GM18511 (cell line): ENCODE data around the gene ADGRV1.
A peak's percentile ranks its signal among the peaks of the same experiment; 100 is the strongest.

Source experiments
- ATAC-seq: cut with Tn5 transposase; IDR thresholded peaks from one replicate; pipeline ENCODE4 v1.9.1; 2021; ENCODE audit warnings: mild to moderate bottlenecking, moderate library complexity; ENCODE audit not compliant: unreplicated experiment

Gene ADGRV1

DNA sequence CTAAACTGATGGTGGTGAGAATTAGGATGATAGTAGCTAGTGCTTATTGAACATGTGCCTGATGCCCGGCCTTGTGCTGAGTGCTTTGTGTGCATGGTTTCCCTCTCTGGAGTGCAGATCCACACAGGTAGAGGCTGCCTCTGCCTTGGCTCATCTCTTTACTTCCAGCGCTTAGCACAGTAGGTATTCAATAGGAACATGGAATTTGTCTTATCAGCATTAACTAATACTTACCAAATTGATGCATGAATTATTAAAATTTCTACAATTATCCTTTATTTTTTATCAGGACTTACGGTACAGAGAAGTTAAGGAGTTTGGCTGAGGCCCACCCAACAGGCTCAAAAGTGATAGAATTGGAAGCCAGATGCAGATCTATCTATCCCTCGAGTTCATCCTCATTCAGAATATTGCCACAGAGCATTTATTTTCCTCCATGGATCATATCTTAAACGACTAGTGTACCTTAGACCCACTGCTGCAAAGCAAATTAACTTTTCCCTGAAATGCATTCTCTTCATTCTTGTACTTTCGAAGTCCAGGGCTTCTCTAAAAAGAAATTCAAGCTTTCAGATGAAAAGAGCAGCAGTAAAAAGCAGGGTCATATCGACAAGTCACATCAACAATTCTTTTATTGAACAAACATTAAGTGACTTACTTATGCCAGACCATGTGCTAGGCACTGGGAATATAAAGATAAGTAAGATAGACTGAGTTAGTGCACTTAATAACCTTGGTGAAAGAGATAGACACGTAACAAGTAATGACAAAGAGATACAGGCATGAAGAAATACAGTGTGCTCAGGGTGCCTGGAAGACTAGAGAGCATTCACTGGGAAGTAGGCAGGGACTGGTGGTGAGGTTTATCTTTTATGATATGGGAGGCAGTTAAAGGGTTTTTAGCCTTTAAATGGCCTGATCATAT lies 534.5 kb downstream of the ADGRV1 start:
- no peak for ATAC-seq

DNA sequence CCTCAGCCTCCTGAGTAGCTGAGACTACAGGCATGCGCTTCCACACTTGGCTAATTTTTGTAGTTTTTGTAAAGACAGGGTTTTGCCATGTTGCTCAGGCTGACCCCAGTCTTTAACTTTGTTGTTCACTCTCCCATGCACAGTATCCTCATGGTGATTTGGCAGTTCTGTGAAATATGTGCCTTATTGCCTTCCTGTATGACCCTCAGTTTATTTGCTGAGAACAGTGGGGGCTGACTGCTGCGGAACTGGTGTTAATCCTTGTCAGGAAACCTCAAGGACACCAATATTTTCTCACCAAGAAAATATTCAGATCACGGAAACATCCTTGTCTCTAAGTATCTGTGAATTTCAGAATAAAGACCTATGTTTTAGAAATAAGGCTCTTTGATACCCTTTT lies 536.7 kb downstream of the ADGRV1 start:
- ATAC-seq, result no peak

DNA sequence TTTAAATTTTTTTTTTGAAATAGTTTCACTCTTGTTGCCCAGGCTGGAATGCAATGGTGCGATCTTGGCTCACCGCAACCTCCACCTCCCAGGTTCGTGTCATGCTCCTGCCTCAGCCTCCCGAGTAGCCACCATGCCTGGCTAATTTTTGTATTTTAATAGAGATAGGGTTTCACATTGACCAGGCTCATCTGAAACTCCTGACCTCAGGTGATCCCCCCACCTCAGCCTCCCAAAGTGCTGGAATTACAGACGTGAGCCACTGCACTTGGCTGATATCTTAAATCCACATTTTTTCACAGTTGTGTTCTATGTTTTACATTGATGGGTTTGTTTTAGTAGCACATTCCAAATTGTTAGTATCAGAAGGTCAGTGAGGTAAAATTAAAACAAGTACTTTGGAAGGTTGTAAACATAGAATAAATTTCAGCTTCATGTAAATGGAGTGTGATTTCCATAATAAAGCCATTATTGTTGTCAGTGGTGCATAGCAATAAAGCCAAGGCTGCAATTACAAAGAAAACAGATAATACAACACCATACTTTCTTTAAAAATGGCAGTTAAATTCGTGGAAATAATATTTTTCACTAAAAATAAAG lies 537.3 kb downstream of the ADGRV1 start:
- no peak for ATAC-seq

DNA sequence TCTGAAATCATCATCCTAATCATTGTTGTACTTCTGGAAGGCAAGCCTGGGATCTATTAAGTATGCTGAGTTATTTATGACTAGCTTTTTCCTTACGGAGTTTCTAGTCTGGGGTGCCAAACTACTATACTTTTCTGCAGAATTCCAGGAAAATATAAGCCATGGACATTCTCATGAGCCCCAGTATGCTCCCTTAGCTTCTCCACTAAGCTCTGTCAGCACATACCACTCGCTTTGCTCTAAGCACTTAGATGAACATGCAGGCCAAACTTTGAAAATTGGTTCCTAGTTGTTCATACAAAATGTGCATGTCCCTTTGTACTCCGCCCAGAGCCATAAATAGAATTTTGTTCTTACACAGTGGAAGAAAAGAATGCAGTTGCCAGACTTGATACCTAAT lies 539.9 kb downstream of the ADGRV1 start:
- no peak for ATAC-seq

DNA sequence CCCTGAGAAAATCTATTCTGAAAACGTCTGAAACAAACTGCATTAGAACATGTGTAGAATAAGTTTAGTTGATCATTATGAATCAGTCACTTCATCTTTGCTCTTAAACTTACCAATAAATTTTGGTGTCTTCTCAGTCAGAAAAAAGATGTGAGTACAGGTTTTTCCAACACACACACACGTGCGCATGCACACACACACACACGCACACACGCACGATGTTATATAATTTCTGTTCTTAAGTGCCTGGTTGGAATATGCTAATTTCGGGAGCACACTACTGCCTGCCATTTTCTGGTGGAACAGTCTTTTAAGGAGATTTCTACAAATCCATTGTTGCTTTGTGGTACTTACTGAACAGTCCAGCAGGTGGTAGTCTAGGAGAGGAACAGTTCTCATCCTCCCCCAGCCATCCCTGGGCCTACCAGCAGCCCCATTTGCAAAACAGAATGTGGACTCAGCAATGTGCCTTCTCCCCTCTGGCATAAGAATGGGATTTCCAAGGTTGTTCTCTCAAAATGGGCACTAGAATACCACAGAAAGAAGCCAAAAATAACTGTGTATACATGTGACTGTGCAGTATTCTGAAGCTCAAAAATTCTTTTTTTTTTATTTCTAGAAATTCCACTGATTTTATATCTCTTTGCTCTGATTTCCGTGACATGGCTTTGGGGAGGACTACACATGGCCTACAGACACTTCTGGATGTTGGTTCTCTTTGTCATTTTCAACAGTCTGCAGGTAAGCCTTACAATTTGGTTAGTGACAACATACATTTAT lies 543.2 kb downstream of the ADGRV1 start:
- ATAC-seq, result peak; percentile 99

DNA sequence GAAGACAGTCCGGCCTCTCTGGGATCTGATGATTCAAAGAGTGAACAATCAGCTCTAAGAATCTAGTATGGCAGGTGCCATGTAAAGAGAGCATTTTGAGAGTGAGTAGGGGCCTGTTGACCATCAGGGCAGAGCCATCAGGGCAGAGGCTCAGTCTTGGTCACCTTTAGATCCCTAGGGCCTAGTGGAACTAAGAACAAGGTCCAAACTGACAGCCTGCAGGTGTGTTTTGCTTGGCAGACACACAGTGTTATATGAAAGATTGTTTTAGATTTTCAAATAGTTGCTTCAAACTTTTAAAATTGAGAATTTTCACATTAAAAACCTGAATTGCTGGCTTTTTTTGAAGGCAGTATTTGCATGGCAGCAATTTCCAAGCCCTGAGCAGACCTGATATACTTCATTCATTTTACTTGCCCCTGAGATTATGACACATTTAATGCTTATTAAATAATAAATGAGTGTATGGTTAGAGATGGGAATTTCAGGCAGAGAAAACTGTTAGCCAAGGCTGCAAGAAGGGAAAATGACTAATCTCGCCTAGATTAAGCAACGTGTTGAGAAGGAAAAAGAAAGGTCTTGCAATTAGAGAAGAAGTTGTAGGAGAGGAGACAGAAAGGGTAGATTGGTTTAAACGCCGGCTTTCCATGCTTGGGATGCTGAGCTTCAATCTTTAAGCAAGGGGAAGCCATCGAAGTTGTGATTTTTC lies 544.9 kb downstream of the ADGRV1 start:
- no peak for ATAC-seq

DNA sequence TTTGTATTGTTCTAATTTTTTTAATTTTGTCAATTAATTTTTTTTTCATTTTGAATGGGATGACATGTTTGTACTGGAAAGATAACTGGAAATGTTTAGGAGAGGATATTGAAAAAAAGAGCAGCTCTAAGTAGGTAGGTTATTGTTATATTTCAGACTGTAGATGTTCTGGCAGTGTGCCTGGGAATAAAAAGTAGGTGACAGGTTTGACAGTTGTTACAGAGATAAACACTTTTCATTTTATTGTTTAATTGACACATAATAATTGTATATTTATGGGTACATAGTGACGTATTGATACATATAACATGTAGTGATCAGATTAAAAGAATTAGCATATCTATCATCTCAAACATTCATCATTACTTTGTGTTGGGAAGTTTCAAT lies 545.5 kb downstream of the ADGRV1 start:
- ATAC-seq, result no peak

DNA sequence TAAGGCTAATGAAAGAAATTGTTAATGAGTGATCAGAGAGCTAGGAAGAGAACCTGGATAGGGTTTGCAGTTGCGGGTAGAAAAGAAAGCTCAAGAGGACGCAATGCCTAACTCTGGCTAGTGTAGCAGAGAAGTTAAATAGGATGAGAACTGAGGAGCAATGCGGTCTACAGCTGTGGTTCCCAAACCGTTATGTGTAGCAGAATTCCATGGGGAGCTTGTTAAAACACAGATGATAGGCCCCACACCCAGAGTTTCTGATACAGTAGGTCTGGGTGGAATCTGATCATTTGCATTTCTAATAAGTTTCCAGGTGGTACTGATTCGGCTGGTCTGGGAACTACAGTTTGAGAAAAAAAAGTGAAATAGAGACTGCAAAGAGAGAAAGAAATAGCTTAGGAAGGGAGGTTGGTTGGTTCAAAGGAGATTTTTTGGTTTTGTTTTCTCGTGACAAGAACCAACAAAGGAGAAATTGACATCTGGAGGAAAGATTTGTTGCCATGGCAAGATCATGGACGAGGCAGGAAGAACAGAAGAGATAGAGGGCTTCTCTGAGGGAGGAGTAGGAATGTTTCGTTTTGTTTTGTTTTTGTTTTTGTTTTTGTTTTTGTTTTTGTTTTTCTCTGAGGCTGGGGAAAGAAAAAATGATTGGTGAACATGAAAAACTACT lies 548.4 kb downstream of the ADGRV1 start:
- no peak for ATAC-seq

DNA sequence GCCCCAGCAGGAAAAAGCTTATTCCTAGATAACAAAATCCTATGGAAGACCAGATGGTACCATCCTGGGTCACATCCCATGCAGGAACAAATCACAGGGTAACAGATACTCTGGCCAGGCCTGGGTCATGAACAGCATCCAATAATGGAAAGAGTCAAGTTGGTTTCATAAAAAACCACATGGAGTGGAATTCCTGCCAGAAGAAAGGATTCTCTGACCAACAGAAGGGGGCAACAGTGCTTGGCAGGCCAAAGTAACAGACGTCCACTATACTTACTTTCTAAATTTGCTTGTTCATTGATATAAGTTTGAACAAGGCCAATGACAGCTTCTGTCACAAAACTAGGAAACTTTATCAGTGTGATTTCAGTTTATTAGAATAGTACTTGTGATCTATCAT lies 551.0 kb downstream of the ADGRV1 start:
- ATAC-seq, result no peak

DNA sequence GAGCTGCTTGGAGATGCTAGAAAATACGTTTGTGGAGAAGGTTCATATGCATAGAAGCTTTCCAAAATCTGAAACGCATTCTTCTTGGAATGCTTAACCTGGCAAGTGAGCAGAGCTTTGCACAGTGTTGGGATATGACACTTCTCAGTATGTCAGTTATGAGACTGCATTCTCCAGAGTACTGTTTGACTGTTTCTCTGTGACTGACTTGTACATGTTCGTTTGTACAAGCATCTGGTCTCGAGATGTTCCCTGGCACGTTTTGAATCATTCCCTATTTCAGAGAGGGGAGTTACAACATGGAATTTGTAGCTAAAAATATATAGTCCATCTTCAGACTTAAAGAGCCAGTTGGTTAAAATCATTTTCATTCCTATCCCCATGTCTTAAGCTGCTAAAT lies 552.1 kb downstream of the ADGRV1 start:
- ATAC-seq, result no peak

DNA sequence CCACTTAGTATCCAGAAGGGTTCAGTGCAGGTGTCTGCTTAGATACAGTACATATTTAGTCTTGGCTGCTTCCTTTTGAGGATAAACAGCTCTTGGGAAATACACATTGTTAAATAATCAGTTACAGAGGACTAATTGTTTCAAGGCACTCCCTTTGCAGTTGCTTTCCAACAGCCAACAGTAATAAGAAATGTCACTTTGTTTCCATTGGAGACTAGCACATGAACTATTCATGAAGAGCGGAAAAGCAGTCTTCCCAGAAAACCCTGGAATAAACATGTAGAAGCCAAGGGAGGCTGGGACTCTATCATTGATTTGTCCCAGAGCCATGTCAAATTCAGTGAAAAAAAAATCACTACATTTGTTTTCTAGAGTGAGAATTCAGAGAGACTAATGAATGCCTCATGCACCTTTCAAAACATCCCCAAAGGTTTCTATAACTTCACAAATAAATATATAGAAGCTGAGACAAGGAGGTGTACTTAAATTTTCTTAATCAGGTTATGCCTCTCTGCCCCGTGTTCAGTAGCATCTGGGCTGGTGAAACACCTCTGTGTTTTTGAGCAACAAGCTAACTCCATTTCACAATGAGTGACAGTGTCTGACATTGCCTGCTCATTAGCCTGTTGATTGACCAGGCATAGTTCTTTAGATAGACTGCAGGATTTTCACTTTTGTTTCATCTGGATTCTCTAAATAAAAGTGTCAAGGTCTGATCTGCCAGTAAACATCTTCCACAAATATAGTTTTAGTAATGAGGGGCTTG lies 553.1 kb downstream of the ADGRV1 start:
- no peak for ATAC-seq

DNA sequence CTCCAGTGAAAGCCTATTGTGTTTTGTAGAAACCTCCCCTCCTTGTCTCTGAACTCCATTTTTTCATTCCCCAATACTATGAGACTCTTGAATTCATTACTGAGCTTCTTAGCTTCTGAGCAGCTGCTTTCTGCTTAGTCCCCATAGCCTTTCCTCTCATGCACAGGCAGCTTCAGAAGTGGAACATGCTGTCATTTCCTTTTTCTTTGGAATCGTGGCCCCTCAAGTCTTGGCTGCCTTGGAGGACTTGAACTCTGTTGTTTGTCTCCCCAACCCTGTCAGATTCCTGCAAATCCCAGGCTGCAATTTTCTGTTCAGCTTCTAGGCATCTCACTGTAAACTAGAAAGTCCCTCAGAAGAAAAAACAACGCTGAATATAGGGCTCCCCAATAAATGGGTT lies 556.1 kb downstream of the ADGRV1 start:
- ATAC-seq, result no peak

DNA sequence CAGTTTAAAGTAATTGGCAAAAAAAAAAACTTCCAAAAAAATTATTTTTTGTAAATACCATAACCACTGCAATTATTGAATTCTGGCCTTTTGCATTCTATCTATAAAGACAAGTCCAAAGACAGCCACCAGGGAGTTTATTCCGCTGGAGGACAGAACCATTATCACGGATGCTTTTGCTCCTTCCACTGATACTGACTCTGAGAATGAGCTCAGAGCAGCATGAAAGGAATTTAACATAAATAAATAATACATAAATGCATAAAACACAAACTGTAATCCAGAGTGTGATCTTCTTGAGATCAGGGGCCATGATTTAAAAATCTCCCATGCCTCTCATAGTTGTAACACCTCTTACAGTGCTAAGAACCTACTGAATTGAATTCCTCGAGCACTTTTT lies 559.8 kb downstream of the ADGRV1 start:
- ATAC-seq, result no peak

DNA sequence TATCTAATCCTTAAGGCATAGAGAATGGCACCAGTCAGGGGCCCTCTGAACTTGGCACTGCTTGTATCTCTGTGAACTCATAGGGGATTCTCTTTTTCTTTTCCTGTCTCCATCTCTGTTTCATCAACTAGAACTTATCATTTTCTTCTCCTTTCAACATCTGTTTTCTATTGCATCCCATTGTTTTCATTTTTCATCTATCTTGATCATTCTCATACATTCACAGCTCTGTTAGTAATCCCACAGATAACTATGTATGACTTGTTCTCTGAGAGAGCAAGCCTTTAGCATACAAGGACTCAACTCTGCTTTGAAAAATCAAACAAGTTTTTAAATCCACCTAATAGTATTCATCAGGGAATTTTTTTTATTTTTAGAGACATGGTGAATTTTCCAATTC lies 560.2 kb downstream of the ADGRV1 start:
- no peak for ATAC-seq

DNA sequence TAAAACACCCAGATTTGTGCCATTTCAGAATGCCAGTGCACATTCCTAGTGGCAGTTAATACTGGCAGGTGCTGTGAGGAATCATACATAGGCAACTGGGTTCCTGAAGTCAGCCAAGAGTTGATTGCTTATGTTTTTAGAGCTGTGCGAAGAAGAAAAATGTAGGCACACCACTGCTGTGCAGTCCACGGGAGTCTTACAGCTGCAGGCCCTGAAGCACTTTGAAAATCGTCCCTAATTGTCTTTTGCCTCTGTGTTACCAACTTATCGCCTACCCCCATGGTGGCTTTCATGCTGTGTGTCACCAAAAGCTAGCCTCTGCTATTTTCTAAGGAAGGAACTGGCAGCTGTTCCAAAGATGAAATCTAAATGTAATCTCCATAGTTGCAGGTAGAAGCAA lies 560.6 kb downstream of the ADGRV1 start:
- ATAC-seq, result no peak

DNA sequence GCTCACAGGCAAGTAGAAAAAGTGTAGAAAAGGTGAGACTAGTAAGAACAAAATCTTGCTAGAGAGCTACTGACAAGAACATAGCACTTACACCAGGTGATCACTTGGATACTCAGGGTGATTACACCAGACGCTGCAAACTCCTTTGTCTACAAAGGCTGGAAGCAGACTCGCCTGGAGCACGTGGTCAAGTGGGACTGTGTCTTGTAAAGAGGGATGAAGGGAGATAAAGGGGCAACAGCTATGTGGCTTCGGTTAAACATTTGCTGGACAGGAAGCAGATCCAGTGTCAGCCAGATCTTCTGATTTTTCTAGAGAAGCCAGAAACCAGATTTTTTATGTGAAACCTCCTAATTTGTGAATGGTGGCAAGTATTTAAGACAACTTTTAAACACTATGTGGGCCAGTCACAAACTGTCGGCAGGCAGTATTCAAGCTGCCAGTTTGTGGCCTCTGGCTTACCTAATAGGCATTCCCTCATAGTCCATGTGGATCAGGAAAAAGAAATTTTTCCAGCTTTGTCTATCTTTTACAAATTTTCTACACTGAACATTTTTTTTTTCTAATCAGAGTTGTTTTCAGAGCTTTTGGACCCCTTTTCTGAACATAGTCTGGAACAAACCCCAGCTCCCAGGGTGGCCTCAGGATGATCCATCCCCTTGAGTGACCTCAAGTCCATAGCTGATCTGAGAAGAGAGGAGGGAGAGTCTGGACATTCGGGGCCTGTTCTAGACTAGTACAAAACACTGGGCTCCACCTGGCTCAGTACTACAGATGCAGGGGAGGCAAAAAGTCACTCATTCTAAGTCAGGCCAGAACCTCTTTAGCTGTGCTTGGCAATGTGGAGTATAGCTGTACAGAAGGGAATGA lies 561.6 kb downstream of the ADGRV1 start:
- ATAC-seq, result no peak

DNA sequence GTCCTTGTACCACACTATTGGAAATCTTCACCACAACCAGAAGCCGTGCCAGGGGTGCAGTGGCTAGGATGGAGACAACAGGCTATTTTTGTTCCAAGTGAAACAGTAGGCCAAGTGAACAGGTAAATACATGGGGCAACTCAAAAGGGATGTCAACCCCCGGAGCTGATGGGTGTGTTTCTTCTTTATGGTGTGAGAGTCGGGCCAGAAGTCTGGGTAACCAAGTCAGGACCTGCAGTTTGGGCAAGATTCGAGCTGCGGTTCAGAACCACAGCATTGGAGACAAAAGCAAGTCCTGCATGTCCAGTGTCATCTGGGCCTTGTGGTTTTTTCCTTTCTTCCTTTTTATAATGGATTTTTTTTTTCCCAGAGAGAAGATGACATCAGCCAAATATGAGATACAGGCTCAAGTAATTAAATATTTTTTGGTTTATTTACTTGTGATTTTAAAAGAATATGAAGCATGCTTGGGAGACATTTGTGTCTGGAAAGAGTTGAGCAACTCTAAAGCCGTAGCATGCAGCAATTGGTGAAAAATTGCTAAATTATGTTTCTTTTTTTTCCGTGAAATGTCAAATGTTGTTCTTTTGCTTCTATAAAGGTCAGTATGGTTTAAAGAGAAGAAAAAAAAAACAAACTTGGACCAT lies 562.9 kb downstream of the ADGRV1 start:
- ATAC-seq, result no peak

DNA sequence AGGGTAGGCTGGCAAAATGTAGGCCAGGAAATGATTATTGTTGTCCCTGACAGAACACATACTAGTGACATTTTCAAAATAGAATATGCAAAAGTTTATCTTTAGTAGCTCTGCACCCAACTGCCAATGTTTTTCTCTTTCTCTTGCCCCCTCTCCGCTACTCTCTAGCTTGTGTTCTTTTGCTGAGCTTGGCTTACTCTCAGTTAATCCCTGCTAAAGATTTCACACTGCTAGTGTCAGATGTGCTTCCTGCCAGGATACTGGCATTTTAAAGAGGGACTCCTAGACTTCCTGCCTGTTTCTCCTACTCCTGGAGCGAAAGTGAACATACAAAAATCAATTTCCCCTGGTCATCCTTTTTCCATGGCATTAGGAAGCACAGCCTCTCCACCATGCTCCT lies 564.1 kb downstream of the ADGRV1 start:
- ATAC-seq, result no peak
